CD4-positive, alpha-beta T cell (primary cell): Measurements from ENCODE around the gene FAM210B. TPM values are rescaled to one million over a fixed set of nuclear protein-coding genes. Genes with fewer than 3 reads are reported as not detected.
A peak's percentile ranks its signal among the peaks of the same experiment; 100 is the strongest.

Source experiments
- ATAC-seq: fragments of 200-7000 bp; cut with Tn5 transposase; one replicate; pipeline ENCODE4 v1.10.0; 2022; ENCODE audit warnings: mild to moderate bottlenecking; ENCODE audit not compliant: poor library complexity
- CTCF ChIA-PET: fragments of 350-600 bp; sonication (Branson Sonifier 250); formaldehyde crosslinking; loops from one replicate; lab custom pipeline; 2021; ENCODE audit warnings: antibody characterized with exemption, inconsistent platforms; lab: Charles Lee
- POLR2A ChIA-PET: fragments of 350-600 bp; sonication (Branson Sonifier 250); formaldehyde crosslinking; loops from one replicate; lab custom pipeline; 2021; ENCODE audit warnings: antibody characterized with exemption, inconsistent platforms; lab: Charles Lee
- DNase-seq, 14 experiments: peaks; one replicate each; pipeline ENCODE4 v3.0.0-alpha.2; 2013 to 2020; ENCODE audit warnings: mixed read lengths in 2 of 14
- H3K27ac ChIP-seq, 2 donors: one replicate each; pipeline versions ENCODE4 v1.5.1 to v1.7.0; 2013; ENCODE audit warnings: low read length in 2 of 2, low read depth in 1 of 2, mild to moderate bottlenecking in 1 of 2
- H3K27me3 ChIP-seq, 2 experiments: 1 replicate in 1 of 2; 2 replicates in 1 of 2; pipeline versions ENCODE4 v1.6.1 to v1.7.0; 2013; ENCODE audit warnings: low read length in 2 of 2, control low read depth in 1 of 2, mild to moderate bottlenecking in 1 of 2, moderate library complexity in 1 of 2; ENCODE audit not compliant: insufficient read depth in 2 of 2, control insufficient read depth in 1 of 2
- H3K36me3 ChIP-seq: one replicate; pipeline ENCODE4 v1.6.1; 2013; ENCODE audit warnings: low read length, control low read depth; ENCODE audit not compliant: insufficient read depth
- H3K4me1 ChIP-seq: one replicate; pipeline ENCODE4 v1.6.1; 2013; ENCODE audit warnings: low read length, control low read depth; ENCODE audit not compliant: insufficient read depth
- H3K4me3 ChIP-seq: one replicate; pipeline ENCODE4 v1.5.1; 2013; ENCODE audit warnings: mild to moderate bottlenecking, low read length, moderate library complexity
- H3K9me3 ChIP-seq, 2 experiments: 1 replicate in 1 of 2; 2 replicates in 1 of 2; pipeline versions ENCODE4 v1.6.1 to v1.7.0; 2013; ENCODE audit warnings: low read length in 2 of 2, mild to moderate bottlenecking in 2 of 2, control low read depth in 1 of 2, moderate library complexity in 1 of 2; ENCODE audit not compliant: control insufficient read depth in 1 of 2, insufficient read depth in 1 of 2
- H3K27ac Mint-ChIP-seq: one replicate; pipeline ENCODE4 v1.8.0; 2020; ENCODE audit warnings: mixed read lengths
- H3K27me3 Mint-ChIP-seq: one replicate; pipeline ENCODE4 v1.8.0; 2021; ENCODE audit warnings: mixed read lengths
- H3K36me3 Mint-ChIP-seq: one replicate; pipeline ENCODE4 v1.8.0; 2021; ENCODE audit warnings: low read depth, mixed read lengths
- H3K4me1 Mint-ChIP-seq: one replicate; pipeline ENCODE4 v1.8.0; 2021; ENCODE audit warnings: low read depth, mixed read lengths
- H3K4me3 Mint-ChIP-seq: one replicate; pipeline ENCODE4 v1.8.0; 2020; ENCODE audit warnings: mild to moderate bottlenecking, mixed read lengths
- H3K9me3 Mint-ChIP-seq: one replicate; pipeline ENCODE4 v1.8.0; 2020; ENCODE audit warnings: mixed read lengths
- intact Hi-C, 2 experiments: fragments of 100-400 bp; cut with DNase I in 1 of 2; cut with micrococcal nuclease in 1 of 2; formaldehyde crosslinking; loops; one replicate each; pipeline versions ENCODE4 v1.15.1 to v1.9.0; 2023 to 2025; cut with DNase I, micrococcal nuclease
- total RNA-seq, 174 experiments: library from RNA in 2 of 174; stranded (reverse) in 2 of 174; gene quantifications; one replicate each; pipeline ENCODE4 v1.2.3 and lab custom pipeline; 2021 to 2026
- TF ChIP-seq, protein P1 (sequence below): fragments of 200-600 bp; IDR thresholded peaks from one replicate; pipeline ENCODE4 v1.8.0; 2022; ENCODE audit warnings: antibody characterized with exemption, mild to moderate bottlenecking

Gene FAM210B
- total RNA-seq, 2 experiments from 2014 or later: 14.4 to 14.7 TPM

- no peaks in the 10 kb centered on the region for H3K27me3 Mint-ChIP-seq
- no peak overlapping the region for H3K27ac Mint-ChIP-seq
- no peaks in the 10 kb centered on the region for H3K27me3 ChIP-seq
- no peak overlapping the region for H3K27ac ChIP-seq
- peaks cover 9% of the 10 kb centered on the region for H3K36me3 ChIP-seq
- no peak for DNase-seq
- ChIA-PET POLR2A (interaction anchor here (1.3 to 3.1 kb wide), 2 partner anchors 10 to 32 kb away, joined by 4 to 40 read pairs; partner anchors contain the start of gene FAM210B), CTCF (no interaction called here)
- intact Hi-C loops: loop anchor here in 1 of 2 experiments (1.0 to 10.0 kb wide), 3 partner anchors 30 to 2004 kb away; partner anchors contain the start of gene RAE1
- peak overlapping the region; percentile 88 for H3K4me3 ChIP-seq
- ATAC-seq: no peak
- no peaks in the 10 kb centered on the region for H3K9me3 ChIP-seq
- H3K36me3 Mint-ChIP-seq: peaks cover 19% of the 10 kb centered on the region
- H3K9me3 Mint-ChIP-seq: no peaks in the 10 kb centered on the region
- peaks cover 27% of the 10 kb centered on the region for H3K4me1 Mint-ChIP-seq
- TF ChIP-seq, protein P1, sequence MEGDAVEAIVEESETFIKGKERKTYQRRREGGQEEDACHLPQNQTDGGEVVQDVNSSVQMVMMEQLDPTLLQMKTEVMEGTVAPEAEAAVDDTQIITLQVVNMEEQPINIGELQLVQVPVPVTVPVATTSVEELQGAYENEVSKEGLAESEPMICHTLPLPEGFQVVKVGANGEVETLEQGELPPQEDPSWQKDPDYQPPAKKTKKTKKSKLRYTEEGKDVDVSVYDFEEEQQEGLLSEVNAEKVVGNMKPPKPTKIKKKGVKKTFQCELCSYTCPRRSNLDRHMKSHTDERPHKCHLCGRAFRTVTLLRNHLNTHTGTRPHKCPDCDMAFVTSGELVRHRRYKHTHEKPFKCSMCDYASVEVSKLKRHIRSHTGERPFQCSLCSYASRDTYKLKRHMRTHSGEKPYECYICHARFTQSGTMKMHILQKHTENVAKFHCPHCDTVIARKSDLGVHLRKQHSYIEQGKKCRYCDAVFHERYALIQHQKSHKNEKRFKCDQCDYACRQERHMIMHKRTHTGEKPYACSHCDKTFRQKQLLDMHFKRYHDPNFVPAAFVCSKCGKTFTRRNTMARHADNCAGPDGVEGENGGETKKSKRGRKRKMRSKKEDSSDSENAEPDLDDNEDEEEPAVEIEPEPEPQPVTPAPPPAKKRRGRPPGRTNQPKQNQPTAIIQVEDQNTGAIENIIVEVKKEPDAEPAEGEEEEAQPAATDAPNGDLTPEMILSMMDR: no peak
- peaks cover 24% of the 10 kb centered on the region for H3K4me1 ChIP-seq
- no peak overlapping the region for H3K4me3 Mint-ChIP-seq
Measured at GRCh38 chr20:56391037-56391436, 32.3 kb downstream of the FAM210B start.

DNA sequence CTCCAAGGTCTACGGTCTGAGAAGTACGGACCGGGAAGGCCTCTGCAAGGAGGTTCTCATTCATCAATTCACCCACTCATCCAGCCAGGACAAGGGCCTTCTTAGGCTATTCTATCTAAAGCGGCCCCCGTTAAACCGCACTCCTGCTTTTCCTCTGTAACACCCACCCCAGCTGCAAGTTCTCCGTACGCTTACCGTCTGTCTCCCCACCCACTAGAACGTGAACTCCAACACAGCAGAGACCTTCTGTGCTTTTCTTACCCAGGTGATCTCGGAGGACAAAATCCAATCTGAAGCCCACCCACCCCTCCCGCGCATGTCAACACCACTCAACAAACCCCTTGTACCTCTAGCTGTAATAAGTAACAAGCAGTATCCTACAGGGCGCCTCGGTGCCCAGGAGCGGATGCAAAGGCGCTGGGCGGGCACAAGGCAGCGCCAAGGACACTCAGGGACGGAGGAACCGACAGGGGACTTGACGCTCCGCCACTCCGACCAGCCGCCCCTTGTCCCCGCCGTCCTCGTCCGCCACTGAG is 32.9 kb downstream of the FAM210B start:
- POLR2A ChIA-PET: interaction anchor here (0.7 to 3.1 kb wide), 19 partner anchors 9 to 1236 kb away, joined by 3 to 45 read pairs (median 5); partner anchors contain the start of genes CASS4, FAM210B and RTF2
- H3K4me1 ChIP-seq: peaks cover 24% of the 10 kb centered on the region
- TF ChIP-seq, protein P1: no peak
- peak overlapping the region; percentile 88 for H3K4me3 ChIP-seq
- no peaks in the 10 kb centered on the region for H3K27me3 ChIP-seq
- Mint-ChIP-seq H3K4me1 (peaks cover 28% of the 10 kb centered on the region), H3K4me3 (no peak overlapping the region), H3K27ac (no peak overlapping the region), H3K36me3 (peaks cover 23% of the 10 kb centered on the region), H3K27me3 (no peaks in the 10 kb centered on the region), H3K9me3 (no peaks in the 10 kb centered on the region)
- peak overlapping the region; percentile 89 to 93 for H3K27ac ChIP-seq
- DNase-seq: peak in 1 of 14 experiments; percentile 7
- no peaks in the 10 kb centered on the region for H3K9me3 ChIP-seq
- peaks cover 15% of the 10 kb centered on the region for H3K36me3 ChIP-seq
- intact Hi-C loops: loop anchor here (1.0 to 10.0 kb wide), 6 partner anchors 21 to 2003 kb away; partner anchors contain the start of genes CASS4 (in 1 of the 2), RAE1 (in 1 of the 2) and RTF2 (in 1 of the 2)
- CTCF ChIA-PET: interaction anchor here (1.0 to 1.4 kb wide), 2 partner anchors 9 to 77 kb away, joined by 4 to 6 read pairs; partner anchors contain the start of gene RTF2
- peak; percentile 9 for ATAC-seq

DNA sequence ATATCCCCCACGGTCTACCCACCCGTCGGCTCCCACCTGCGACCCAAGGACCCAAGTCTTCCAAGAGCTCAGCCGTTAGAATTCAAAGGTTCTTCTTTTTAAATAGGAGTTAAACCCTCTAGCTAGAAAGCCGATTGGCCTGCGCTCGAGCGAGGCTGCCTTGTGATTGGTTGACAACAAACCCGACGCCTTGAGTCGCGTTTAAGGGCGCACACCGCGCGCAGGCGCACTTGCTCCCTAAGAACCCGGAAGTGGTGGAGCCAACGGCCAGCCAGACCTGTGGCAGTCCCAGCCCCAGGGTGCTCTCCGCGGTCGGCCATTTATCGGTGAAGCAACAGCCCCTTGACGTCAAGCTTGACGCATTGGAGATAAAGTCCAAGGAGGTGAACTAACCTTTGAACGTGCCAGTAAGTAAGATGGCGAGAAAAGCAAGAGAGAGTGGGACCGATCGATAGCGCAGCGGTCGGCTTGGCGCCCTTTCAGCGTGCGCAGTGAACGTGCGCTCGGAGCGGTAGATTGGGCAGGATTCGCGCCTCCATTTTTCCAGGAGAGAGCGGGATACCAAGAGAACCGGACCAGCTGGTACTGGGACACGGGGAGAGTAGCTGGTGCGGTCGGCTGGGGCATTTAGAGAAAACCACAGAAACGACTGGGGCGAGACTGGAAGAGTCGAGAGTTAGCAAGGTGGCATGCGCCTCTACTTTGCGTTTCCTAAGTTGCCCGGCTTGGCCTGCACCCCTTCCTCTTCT is 33.5 kb downstream of the FAM210B start, which contains the start of the genes AURKA and CSTF1:
Gene AURKA, minus strand, starts transcription at position 84 of the 749 bp plus-strand sequence. CDS start 4,018 bp downstream, outside the sequence.
Gene CSTF1, plus strand, starts transcription at position 514 of the 749 bp plus-strand sequence. CDS start 2,908 bp downstream, outside the sequence.
- peak within 1 kb of the TSS; percentile 89 to 93 for H3K27ac ChIP-seq
- TF ChIP-seq, protein P1: no peak
- ChIA-PET CTCF (interaction anchor here (1.0 to 1.4 kb wide), 2 partner anchors 9 to 76 kb away, joined by 4 to 6 read pairs; partner anchors contain the start of gene RTF2), POLR2A (interaction anchor here (0.7 to 3.1 kb wide), 21 partner anchors 9 to 1235 kb away, joined by 3 to 45 read pairs (median 4); partner anchors contain the start of genes CASS4, FAM210B and RTF2)
- no peak within 1 kb of the TSS for H3K27ac Mint-ChIP-seq
- DNase-seq (peak; percentile 98 to 100 (median 99)), ATAC-seq (peak; percentile 83)
- H3K36me3 Mint-ChIP-seq: peaks cover 29% of the 10 kb centered on the region
- intact Hi-C loops: loop anchor here (1.0 to 10.0 kb wide), 5 partner anchors 20 to 2002 kb away; partner anchors contain the start of genes CASS4 (in 1 of the 2), RAE1 (in 1 of the 2) and RTF2 (in 1 of the 2)
- no peaks in the 10 kb centered on the region for H3K27me3 Mint-ChIP-seq
- peak within 1 kb of the TSS; percentile 88 for H3K4me3 ChIP-seq
- H3K4me3 Mint-ChIP-seq: no peak within 1 kb of the TSS
- peaks cover 24% of the 10 kb centered on the region for H3K4me1 ChIP-seq
- H3K27me3 ChIP-seq: no peaks in the 10 kb centered on the region
- H3K4me1 Mint-ChIP-seq: peaks cover 28% of the 10 kb centered on the region
- H3K36me3 ChIP-seq: peaks cover 22% of the 10 kb centered on the region
- H3K9me3 Mint-ChIP-seq: no peaks in the 10 kb centered on the region
- H3K9me3 ChIP-seq: no peaks in the 10 kb centered on the region
